ENCODE results near the gene ZNF560. TPM values are rescaled to one million over a fixed set of nuclear protein-coding genes. Genes with fewer than 3 reads are reported as not detected.

The ZNF560 gene
- total and polyA plus RNA-seq, 10 of the 15 experiments (the other 5 are each of a cell fraction or from before 2014, with no cell fraction given): 0.03 to 0.16 (median 0.10) TPM; not detected in 4

GRCh38 chr19:9445037-9445436, 53.4 kb downstream of the ZNF560 start:
- H3K27ac ChIP-seq (ENCODE audit: control insufficient read depth, insufficient read depth): no peak overlapping the region
- CTCF ChIA-PET: interaction anchor here (0.7 kb wide), 1 partner anchor 126 kb away, joined by 3 read pairs; no protein-coding TSS in a partner anchor
- H3K4me1 ChIP-seq (ENCODE audit: control insufficient read depth, insufficient read depth, low read length): no peaks in the 10 kb centered on the region
- H4K20me1 ChIP-seq (ENCODE audit: control insufficient read depth, insufficient read depth): no peaks in the 10 kb centered on the region
- no peaks in the 10 kb centered on the region for H3K79me2 ChIP-seq (ENCODE audit: control insufficient read depth, insufficient read depth, low read length)
- no peak for ATAC-seq
- H2AFZ ChIP-seq (ENCODE audit: control insufficient read depth, low read depth, low read length): no peak overlapping the region
- no TSS peak for BruUV-seq (replicated peaks)
- no peak overlapping the region for H3K9ac ChIP-seq (ENCODE audit: control insufficient read depth, insufficient read depth, low read length)
- no peaks in the 10 kb centered on the region; the same call in 2 of the 3 replicates for H3K9me3 ChIP-seq (replicated peaks; ENCODE audit: control insufficient read depth, insufficient read depth, low read length)
- no peaks in the 10 kb centered on the region for H3K36me3 ChIP-seq (ENCODE audit: control insufficient read depth in 2 of 2, insufficient read depth in 2 of 2, low read length in 1 of 2)
- RAD21 ChIA-PET (ENCODE audit: unreplicated experiment): no interaction called here
- WGBS (ENCODE audit: insufficient coverage, insufficient replicate concordance, low lambda C conversion rate, missing lambda C conversion rate): 6% methylated on average over 1 of the region's 1 CpG
- SMC1A ChIA-PET (ENCODE audit: uncharacterized antibody, unreplicated experiment): no interaction called here
- POLR2A ChIA-PET: interaction anchor here (0.6 kb wide), 1 partner anchor 111 kb away, joined by 5 read pairs; no protein-coding TSS in a partner anchor
- no peak overlapping the region for H3K4me2 ChIP-seq (ENCODE audit: control insufficient read depth, insufficient read depth)
- H3K27me3 ChIP-seq (replicated peaks in 1 of 2; ENCODE audit: control insufficient read depth in 2 of 2, insufficient read depth in 2 of 2, low read length in 1 of 2): no peaks in the 10 kb centered on the region
- intact Hi-C loops (cut with micrococcal nuclease; ENCODE audit: unreplicated experiment): no loop called here
- no peak for FAIRE-seq
- in situ Hi-C loops (cut with MboI): no loop called here
- TF ChIP-seq CEBPB (IDR thresholded peaks at IDR 0.05; ENCODE audit: borderline replicate concordance in 1 of 2, low read depth in 2 of 2, low read length in 2 of 2) (no peak), HDAC6 (IDR thresholded peaks at IDR 0.05; ENCODE audit: unreplicated experiment) (no peak), TARDBP (IDR thresholded peaks at IDR 0.05; ENCODE audit: borderline replicate concordance) (no peak), EZH2 (IDR thresholded peaks at IDR 0.05; ENCODE audit: borderline replicate concordance, control insufficient read depth, low read depth, low read length) (no peak), KDM1A (IDR thresholded peaks at IDR 0.05; ENCODE audit: borderline replicate concordance) (no peak), MEF2B (IDR thresholded peaks at IDR 0.05; ENCODE audit: partially characterized antibody, poor library complexity, severe bottlenecking) (no peak), USF1 (IDR thresholded peaks at IDR 0.05; ENCODE audit: borderline replicate concordance, extremely low read length, insufficient read depth, low read depth, low read length) (no peak), KLF5 (IDR thresholded peaks at IDR 0.05; ENCODE audit: partially characterized antibody) (no peak), SMAD5 (IDR thresholded peaks at IDR 0.05; ENCODE audit: low read depth) (no peak), RCOR1 (conservative IDR thresholded peaks at IDR 0.05; ENCODE audit: low read depth, low read length) (no peak)
- DNase-seq (ENCODE audit: low read depth, low spot score): no peak
- H3K4me3 ChIP-seq: no peak overlapping the region

Data from GM12878 (cell line).